ENCODE measurements around the gene ICE1. TPM values are rescaled to one million over a fixed set of nuclear protein-coding genes. Genes with fewer than 3 reads are reported as not detected.
"Not testable (repeated sequence)": the region's sequence is repeated elsewhere in the genome, so short reads cannot be mapped to it uniquely, and the experiment has no call there.

ICE1 gene
- polyA plus RNA-seq, 1 donor (not counting 4 experiments of a cell fraction or from before 2014, with no cell fraction given), result 18.4 TPM

DNA sequence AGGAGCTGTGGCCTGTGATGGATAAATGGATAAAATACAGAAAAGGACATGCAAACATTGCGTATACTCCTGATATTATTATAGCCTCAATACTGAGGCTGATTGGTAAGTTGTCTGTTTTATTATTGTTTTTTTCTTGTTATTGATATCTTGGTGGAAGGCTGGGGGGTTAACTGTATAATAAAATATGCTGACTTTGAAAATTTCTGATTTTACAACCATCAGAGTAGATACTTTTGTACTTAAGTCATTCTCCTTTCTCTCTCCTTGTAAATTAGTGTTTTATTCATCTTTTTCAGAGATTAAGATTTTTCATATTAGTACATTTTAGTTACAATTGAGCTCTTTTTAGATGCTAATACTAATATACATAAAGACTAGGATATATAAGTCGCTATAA lies 53.5 kb downstream of the ICE1 start:
- dilution Hi-C loops (cut with MboI; ENCODE audit: extremely low pct_ligation_motif_present, low sequenced_read_pairs), result no loop called here
- no peaks in the 10 kb centered on the region for H4K20me1 ChIP-seq (ENCODE audit: control insufficient read depth, extremely low read depth, insufficient read depth, low read length)
- DNase-seq (ENCODE audit: low read depth, low spot score) (no peak), FAIRE-seq (no peak)
- H3K4me3 ChIP-seq (ENCODE audit: control insufficient read depth in 2 of 3, extremely low read depth in 1 of 3, insufficient read depth in 2 of 3, low read depth in 1 of 3, low read length in 3 of 3), result no peak overlapping the region
- no peaks in the 10 kb centered on the region for H3K27me3 ChIP-seq (ENCODE audit: control insufficient read depth, extremely low read depth, insufficient read depth, low read length)
- no peak for TF ChIP-seq EZH2 (IDR thresholded peaks at IDR 0.05; ENCODE audit: low read length)
- TF ChIP-seq, protein P1, sequence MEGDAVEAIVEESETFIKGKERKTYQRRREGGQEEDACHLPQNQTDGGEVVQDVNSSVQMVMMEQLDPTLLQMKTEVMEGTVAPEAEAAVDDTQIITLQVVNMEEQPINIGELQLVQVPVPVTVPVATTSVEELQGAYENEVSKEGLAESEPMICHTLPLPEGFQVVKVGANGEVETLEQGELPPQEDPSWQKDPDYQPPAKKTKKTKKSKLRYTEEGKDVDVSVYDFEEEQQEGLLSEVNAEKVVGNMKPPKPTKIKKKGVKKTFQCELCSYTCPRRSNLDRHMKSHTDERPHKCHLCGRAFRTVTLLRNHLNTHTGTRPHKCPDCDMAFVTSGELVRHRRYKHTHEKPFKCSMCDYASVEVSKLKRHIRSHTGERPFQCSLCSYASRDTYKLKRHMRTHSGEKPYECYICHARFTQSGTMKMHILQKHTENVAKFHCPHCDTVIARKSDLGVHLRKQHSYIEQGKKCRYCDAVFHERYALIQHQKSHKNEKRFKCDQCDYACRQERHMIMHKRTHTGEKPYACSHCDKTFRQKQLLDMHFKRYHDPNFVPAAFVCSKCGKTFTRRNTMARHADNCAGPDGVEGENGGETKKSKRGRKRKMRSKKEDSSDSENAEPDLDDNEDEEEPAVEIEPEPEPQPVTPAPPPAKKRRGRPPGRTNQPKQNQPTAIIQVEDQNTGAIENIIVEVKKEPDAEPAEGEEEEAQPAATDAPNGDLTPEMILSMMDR (optimal IDR thresholded peaks at IDR 0.05 in 1 of 3, IDR thresholded peaks at IDR 0.05 in 1 of 3, conservative IDR thresholded peaks at IDR 0.05 in 1 of 3; ENCODE audit: extremely low read depth in 1 of 3, insufficient read depth in 2 of 3, low read length in 3 of 3), result no peak
- H3K79me2 ChIP-seq (ENCODE audit: control insufficient read depth, insufficient read depth, low read length), result no peaks in the 10 kb centered on the region
- no peak overlapping the region for H3K4me2 ChIP-seq (ENCODE audit: control insufficient read depth, extremely low read depth, insufficient read depth, low read depth, low read length)
- no peaks in the 10 kb centered on the region for H3K9me1 ChIP-seq (ENCODE audit: control insufficient read depth, extremely low read depth, insufficient read depth, low read length)
- H3K9ac ChIP-seq (ENCODE audit: control insufficient read depth, extremely low read depth, insufficient read depth, low read length), result no peak overlapping the region
- H3K36me3 ChIP-seq (ENCODE audit: control insufficient read depth in 2 of 2, extremely low read depth in 1 of 2, insufficient read depth in 2 of 2, low read length in 2 of 2), result peaks cover 7% of the 10 kb centered on the region in 2 experiments
- no peaks in the 10 kb centered on the region for H3K4me1 ChIP-seq (ENCODE audit: control insufficient read depth, extremely low read depth, insufficient read depth, low read length)
- H3K9me3 ChIP-seq (ENCODE audit: control insufficient read depth, low read depth, low read length), result no peaks in the 10 kb centered on the region
- no peak overlapping the region for H3K27ac ChIP-seq (ENCODE audit: control insufficient read depth, insufficient read depth, low read length)
- H2AFZ ChIP-seq (ENCODE audit: control insufficient read depth, low read length), result no peak overlapping the region

DNA sequence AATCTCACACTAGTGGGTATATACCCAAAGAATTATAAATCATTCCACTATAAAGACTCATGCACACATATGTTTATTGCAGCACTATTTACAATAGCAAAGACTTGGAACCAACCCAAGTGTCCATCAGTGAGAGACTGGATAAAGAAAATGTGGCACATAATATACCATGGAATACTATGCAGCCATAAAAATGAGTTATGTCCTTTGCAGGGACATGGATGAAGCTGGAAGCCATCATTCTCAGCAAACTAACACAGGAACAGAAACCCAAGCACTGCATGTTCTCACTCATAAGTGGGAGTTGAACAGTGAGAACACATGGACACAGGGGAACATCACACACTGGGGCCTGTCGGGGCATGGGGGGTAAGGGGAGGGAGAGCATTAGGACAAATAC lies 57.1 kb downstream of the ICE1 start:
- H2AFZ ChIP-seq (ENCODE audit: control insufficient read depth, low read length); H3K4me1 ChIP-seq (ENCODE audit: control insufficient read depth, extremely low read depth, insufficient read depth, low read length); H3K9ac ChIP-seq (ENCODE audit: control insufficient read depth, extremely low read depth, insufficient read depth, low read length); FAIRE-seq; H3K79me2 ChIP-seq (ENCODE audit: control insufficient read depth, insufficient read depth, low read length); H3K4me2 ChIP-seq (ENCODE audit: control insufficient read depth, extremely low read depth, insufficient read depth, low read depth, low read length); H3K27me3 ChIP-seq (ENCODE audit: control insufficient read depth, extremely low read depth, insufficient read depth, low read length); H4K20me1 ChIP-seq (ENCODE audit: control insufficient read depth, extremely low read depth, insufficient read depth, low read length); H3K27ac ChIP-seq (ENCODE audit: control insufficient read depth, insufficient read depth, low read length); DNase-seq (ENCODE audit: low read depth, low spot score); H3K9me3 ChIP-seq (ENCODE audit: control insufficient read depth, low read depth, low read length); dilution Hi-C loops (cut with MboI; ENCODE audit: extremely low pct_ligation_motif_present, low sequenced_read_pairs); H3K4me3 ChIP-seq (ENCODE audit: control insufficient read depth in 2 of 3, extremely low read depth in 1 of 3, insufficient read depth in 2 of 3, low read depth in 1 of 3, low read length in 3 of 3); H3K9me1 ChIP-seq (ENCODE audit: control insufficient read depth, extremely low read depth, insufficient read depth, low read length): not testable (repeated sequence)
- peaks cover 6 to 15% of the 10 kb centered on the region in 2 experiments for H3K36me3 ChIP-seq (ENCODE audit: control insufficient read depth in 2 of 2, extremely low read depth in 1 of 2, insufficient read depth in 2 of 2, low read length in 2 of 2)

DNA sequence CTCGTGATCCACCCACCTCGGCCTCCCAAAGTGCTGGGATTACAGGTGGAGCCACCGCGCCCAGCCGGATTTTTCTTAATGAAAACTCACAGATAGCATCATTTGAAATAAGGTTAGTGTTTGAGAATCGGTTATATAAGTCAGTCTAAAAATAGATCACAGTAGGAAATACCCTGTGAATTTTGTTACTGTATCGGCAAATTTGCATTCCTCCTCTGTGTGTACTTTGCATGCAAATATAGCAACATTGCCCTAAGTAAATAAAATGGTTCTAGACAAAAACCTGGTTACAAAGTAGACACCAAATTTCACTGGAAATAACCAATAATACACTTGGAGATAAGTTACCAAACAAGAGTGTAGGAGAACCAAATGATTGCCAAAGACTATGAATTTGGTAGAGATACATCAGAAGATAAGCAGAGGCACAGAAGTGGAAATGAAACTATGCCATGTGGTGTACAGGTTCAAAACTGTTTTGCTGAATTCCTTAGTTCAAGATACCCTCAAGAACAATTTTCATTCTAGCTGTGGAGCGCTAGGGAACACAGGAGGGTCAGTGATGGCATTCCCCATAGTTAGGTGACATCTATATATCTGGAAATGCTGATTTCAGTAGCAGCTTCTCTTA lies 58.1 kb downstream of the ICE1 start:
- Histone ChIP-seq H3K27ac (ENCODE audit: control insufficient read depth, insufficient read depth, low read length) (no peak overlapping the region), H3K4me2 (ENCODE audit: control insufficient read depth, extremely low read depth, insufficient read depth, low read depth, low read length) (no peak overlapping the region), H3K9ac (ENCODE audit: control insufficient read depth, extremely low read depth, insufficient read depth, low read length) (no peak overlapping the region), H3K9me1 (ENCODE audit: control insufficient read depth, extremely low read depth, insufficient read depth, low read length) (no peaks in the 10 kb centered on the region), H3K36me3 (ENCODE audit: control insufficient read depth in 2 of 2, extremely low read depth in 1 of 2, insufficient read depth in 2 of 2, low read length in 2 of 2) (peaks cover 6 to 12% of the 10 kb centered on the region in 2 experiments), H3K79me2 (ENCODE audit: control insufficient read depth, insufficient read depth, low read length) (peaks cover 2% of the 10 kb centered on the region), H3K9me3 (ENCODE audit: control insufficient read depth, low read depth, low read length) (no peaks in the 10 kb centered on the region), H4K20me1 (ENCODE audit: control insufficient read depth, extremely low read depth, insufficient read depth, low read length) (no peaks in the 10 kb centered on the region), H3K4me3 (ENCODE audit: control insufficient read depth in 2 of 3, extremely low read depth in 1 of 3, insufficient read depth in 2 of 3, low read depth in 1 of 3, low read length in 3 of 3) (no peak overlapping the region), H2AFZ (ENCODE audit: control insufficient read depth, low read length) (no peak overlapping the region), H3K27me3 (ENCODE audit: control insufficient read depth, extremely low read depth, insufficient read depth, low read length) (no peaks in the 10 kb centered on the region), H3K4me1 (ENCODE audit: control insufficient read depth, extremely low read depth, insufficient read depth, low read length) (no peaks in the 10 kb centered on the region)
- TF ChIP-seq EZH2 (IDR thresholded peaks at IDR 0.05; ENCODE audit: low read length), result no peak
- TF ChIP-seq, protein P1 (optimal IDR thresholded peaks at IDR 0.05 in 1 of 3, IDR thresholded peaks at IDR 0.05 in 1 of 3, conservative IDR thresholded peaks at IDR 0.05 in 1 of 3; ENCODE audit: extremely low read depth in 1 of 3, insufficient read depth in 2 of 3, low read length in 3 of 3), result no peak
- FAIRE-seq, result no peak
- dilution Hi-C loops (cut with MboI; ENCODE audit: extremely low pct_ligation_motif_present, low sequenced_read_pairs), result no loop called here
- no peak for DNase-seq (ENCODE audit: low read depth, low spot score)
